HepG2 (cell line): ENCODE data around the gene TAMALIN. TPM values are rescaled to one million over a fixed set of nuclear protein-coding genes. Genes with fewer than 3 reads are reported as not detected.

Source experiments
- ATAC-seq: fragments of 200-7000 bp; cut with Tn5 transposase; 3 replicates; pipeline ENCODE4 v1.9.1; 2020; ENCODE audit warnings: mild to moderate bottlenecking, moderate library complexity
- BruUV-seq: library from RNA; stranded (reverse); fragments of 400-500 nt; replicated peaks from 2 replicates; lab custom pipeline; 2021; lab: Mats Ljungman, UMichigan
- CTCF ChIA-PET: fragments of 300-600 bp; formaldehyde crosslinking; extraction: SDS; loops from one replicate; lab custom pipeline; 2021; ENCODE audit warnings: low total read pairs, inconsistent platforms, low intra/inter-chr PET ratio; lab: Yijun Ruan, JAX
- POLR2A ChIA-PET: fragments of 350-600 bp; sonication (Branson Sonifier 250); formaldehyde crosslinking; loops from one replicate; lab custom pipeline; 2020; ENCODE audit warnings: antibody characterized with exemption, inconsistent platforms; lab: Yijun Ruan, JAX
- DNase-seq: peaks from one replicate; pipeline ENCODE4 v3.0.0-alpha.2; 2015; ENCODE audit warnings: low spot score
- FAIRE-seq: peaks from 3 replicates; lab custom pipeline; 2011; peaks lifted over from hg19 to GRCh38; lab: Jason Lieb, UNC
- H2AFZ ChIP-seq: one replicate; pipeline ENCODE4 v1.6.1; 2011; ENCODE audit warnings: low read length, inconsistent platforms
- H3K27ac ChIP-seq: fragments of 300-600 bp; 3 replicates; pipeline ENCODE4 v1.8.0; 2011; ENCODE audit warnings: mixed run types, mild to moderate bottlenecking, mixed read lengths, low read length, inconsistent platforms; ENCODE audit not compliant: insufficient read depth; ENCODE audit errors: extremely low read length
- H3K27me3 ChIP-seq, 2 experiments: fragments of 200-600 bp in 1 of 2; 2 replicates in 1 of 2; 3 replicates in 1 of 2; pipeline versions ENCODE4 v1.6.0 to v1.8.0; 2011; ENCODE audit warnings: low read length in 2 of 2, mild to moderate bottlenecking in 2 of 2, moderate library complexity in 2 of 2, inconsistent platforms in 1 of 2; ENCODE audit not compliant: insufficient read depth in 2 of 2, control insufficient read depth in 1 of 2
- H3K36me3 ChIP-seq, 2 experiments: fragments of 200-600 bp in 1 of 2; replicated peaks in 1 of 2; 2 replicates in 1 of 2; 3 replicates in 1 of 2; pipeline versions ENCODE4 v1.5.1 to v1.8.0; 2011; ENCODE audit warnings: low read length in 2 of 2, inconsistent platforms in 1 of 2; ENCODE audit not compliant: insufficient read depth in 2 of 2, control insufficient read depth in 1 of 2
- H3K4me1 ChIP-seq: 2 replicates; pipeline ENCODE4 v1.5.1; 2012; ENCODE audit warnings: low read length, inconsistent platforms; ENCODE audit not compliant: insufficient read depth
- H3K4me2 ChIP-seq: 2 replicates; pipeline ENCODE4 v1.6.0; 2011; ENCODE audit warnings: low read depth, low read length, inconsistent platforms
- H3K4me3 ChIP-seq, 3 experiments: fragments of 200-600 bp in 1 of 3; sonication (generic), shearing (Covaris generic) in 1 of 3; replicated peaks in 1 of 3; 2 replicates each; pipeline ENCODE4 v1.5.1; 2011 to 2016; ENCODE audit warnings: low read length in 3 of 3, inconsistent platforms in 2 of 3, low read depth in 2 of 3, mild to moderate bottlenecking in 2 of 3, control low read depth in 1 of 3, mixed read lengths in 1 of 3; ENCODE audit not compliant: insufficient read depth in 1 of 3
- H3K79me2 ChIP-seq: one replicate; pipeline ENCODE4 v1.6.1; 2011; ENCODE audit warnings: low read length, inconsistent platforms; ENCODE audit not compliant: insufficient read depth
- H3K9ac ChIP-seq: 2 replicates; pipeline ENCODE4 v1.6.0; 2011; ENCODE audit warnings: mild to moderate bottlenecking, low read depth, low read length, inconsistent platforms; ENCODE audit not compliant: insufficient read depth
- H3K9me3 ChIP-seq: 2 replicates; pipeline ENCODE4 v1.5.1; 2012; ENCODE audit warnings: mild to moderate bottlenecking, low read length
- H4K20me1 ChIP-seq: 2 replicates; pipeline ENCODE4 v1.6.0; 2011; ENCODE audit warnings: inconsistent platforms, mild to moderate bottlenecking, low read length, moderate library complexity; ENCODE audit not compliant: insufficient read depth
- AGO2 ChIP-seq: fragments of 200-400 bp; formaldehyde crosslinking; optimal IDR thresholded peaks from 2 replicates; pipeline ENCODE3; 2017; ENCODE audit warnings: mild to moderate bottlenecking, low read depth, low read length, moderate library complexity
- MXI1 ChIP-seq: IDR thresholded peaks from 3 replicates; pipeline ENCODE4 v1.6.1; 2012; ENCODE audit warnings: low read depth, low read length, inconsistent platforms, borderline replicate concordance
- POLR2A ChIP-seq, 2 experiments: IDR thresholded peaks; 2 replicates each; pipeline ENCODE4 v1.6.1; 2011; ENCODE audit warnings: low read depth in 2 of 2, low read length in 2 of 2, mild to moderate bottlenecking in 1 of 2, moderate library complexity in 1 of 2; ENCODE audit not compliant: insufficient read depth in 1 of 2
- SIX1 ChIP-seq: sonication (generic); formaldehyde crosslinking; IDR thresholded peaks from 2 replicates; pipeline ENCODE4 v1.4.0; 2020; ENCODE audit warnings: missing genetic modification reagents, borderline replicate concordance
- SPEN ChIP-seq: sonication (generic); formaldehyde crosslinking; IDR thresholded peaks from 2 replicates; pipeline ENCODE4 v1.5.1; 2020; ENCODE audit warnings: low read depth, mild to moderate bottlenecking, missing genetic modification reagents
- ZFAT ChIP-seq: sonication (generic); formaldehyde crosslinking; conservative IDR thresholded peaks from 2 replicates; pipeline ENCODE4 v1.8.1; 2023; ENCODE audit warnings: missing genetic modification reagents, inconsistent platforms
- ZNF326 ChIP-seq: sonication (generic); formaldehyde crosslinking; IDR thresholded peaks from 2 replicates; pipeline ENCODE4 v1.4.0; 2020; ENCODE audit warnings: missing genetic modification reagents, borderline replicate concordance
- WGBS: methylation state at CpG from one replicate; pipeline ENCODE4 v1.1.6; 2017; ENCODE audit warnings: low lambda C conversion rate; 5-methylcytosine and 5-hydroxymethylcytosine counted together
- in situ Hi-C: cut with HindIII; loops from 2 replicates; pipeline ENCODE4 v1.10.0; 2017; ENCODE audit warnings: low pct_unique_long_range_greater_than_20kb; ENCODE audit not compliant: extremely low pct_ligation_motif_present
- intact Hi-C: fragments of 100-400 bp; cut with micrococcal nuclease; formaldehyde crosslinking; loops from one replicate; pipeline ENCODE4 v1.10.0; 2022; ENCODE audit not compliant: unreplicated experiment
- polyA plus RNA-seq, 8 experiments: library from polyadenylated mRNA; depleted of rRNA in 3 of 8; stranded (reverse) in 7 of 8; unstranded in 1 of 8; fragments of >200 nt; fragmentation: Illumina TruSeq in 4 of 8; extraction: Trizol in 4 of 8; gene quantifications; 2 replicates each; pipeline versions ENCODE4 v1.2.1 to v1.2.3, GENCODE V29; 2011 to 2016; ENCODE audit warnings: low read depth in 4 of 8, missing spikeins in 1 of 8, mixed read lengths in 1 of 8; ENCODE audit not compliant: insufficient read depth in 1 of 8
- total RNA-seq, 5 experiments: library from RNA; depleted of rRNA; stranded (reverse); fragments of >200 nt; fragmentation: Illumina TruSeq; extraction: Trizol; gene quantifications; 2 replicates each; pipeline ENCODE4 v1.2.3, GENCODE V29; 2016; ENCODE audit warnings: low read depth in 1 of 5

TAMALIN gene
- total and polyA plus RNA-seq, 2 of the 13 experiments (the other 11 are each of a cell fraction or from before 2014, with no cell fraction given), result 2.9 to 10.9 TPM

GRCh38 chr12:52054231-52054832, 47.6 kb downstream of the TAMALIN start:
- H3K36me3 ChIP-seq, result peaks cover 9 to 36% of the 10 kb centered on the region in 2 experiments
- H3K9me3 ChIP-seq, result no peaks in the 10 kb centered on the region
- TF ChIP-seq SPEN (CRISPR knock-in tag), result no peak
- TF ChIP-seq AGO2, result peak; percentile 3
- 0 out of 3 replicates have a peak, but pooled peaks have one; percentile 13 for TF ChIP-seq MXI1
- TF ChIP-seq ZFAT (CRISPR knock-in tag), result no peak
- TF ChIP-seq, all 625 proteins: peak for 2
- H3K4me1 ChIP-seq, result peaks cover 30% of the 10 kb centered on the region
- H3K4me3 ChIP-seq, result no peak overlapping the region
- BruUV-seq, result no TSS peak
- no peak overlapping the region for H3K27ac ChIP-seq
- no peaks in the 10 kb centered on the region for H3K27me3 ChIP-seq
- H3K79me2 ChIP-seq, result peaks cover 21% of the 10 kb centered on the region
- no peak overlapping the region for H3K4me2 ChIP-seq
- ChIA-PET CTCF (no interaction called here), POLR2A (interaction anchor here (0.7 kb wide), 1 partner anchor 13 kb away, joined by 3 read pairs; no protein-coding TSS in a partner anchor)
- intact Hi-C loops (no loop called here), in situ Hi-C loops (no loop called here)
- FAIRE-seq (no peak), ATAC-seq (no peak), DNase-seq (no peak)
- H4K20me1 ChIP-seq, result peaks cover 7% of the 10 kb centered on the region; the same call in 1 of the 2 replicates
- no peak overlapping the region for H3K9ac ChIP-seq
- 96% methylated on average over 19 of the region's 21 CpGs for WGBS
- no peak overlapping the region for H2AFZ ChIP-seq

- Histone ChIP-seq H3K4me3 (no peak overlapping the region), H3K27me3 (no peaks in the 10 kb centered on the region), H3K4me1 (peaks cover 23% of the 10 kb centered on the region), H3K27ac (no peak overlapping the region), H2AFZ (no peak overlapping the region), H3K9me3 (no peaks in the 10 kb centered on the region), H3K9ac (no peak overlapping the region), H3K79me2 (peaks cover 21% of the 10 kb centered on the region), H3K36me3 (peaks cover 9 to 39% of the 10 kb centered on the region in 2 experiments), H3K4me2 (no peak overlapping the region), H4K20me1 (peaks cover 7% of the 10 kb centered on the region; the same call in 1 of the 2 replicates)
- TF ChIP-seq ZNF326 (no peak), SIX1 (no peak), POLR2A (IDR thresholded peaks at IDR 0.05; ENCODE audit: insufficient read depth in 1 of 2, low read depth in 2 of 2, low read length in 2 of 2) (peak in 1 of 2 experiments; percentile 19; a peak in 1 of 4 replicates)
- ChIA-PET CTCF (no interaction called here), POLR2A (interaction anchor here (0.7 kb wide), 1 partner anchor 12 kb away, joined by 3 read pairs; no protein-coding TSS in a partner anchor)
- DNase-seq, result no peak
- WGBS, result 94% methylated on average over 13 of the region's 21 CpGs
- intact Hi-C loops, result no loop called here
- FAIRE-seq, result no peak
- ATAC-seq, result no peak
- in situ Hi-C loops, result no loop called here
- BruUV-seq, result no TSS peak
Observed at GRCh38 chr12:52054833-52055730, 48.3 kb downstream of the TAMALIN start.
